Endometrial microvascular endothelial cells (primary cell): ENCODE results near the gene ASPHD2. TPM values are rescaled to one million over a fixed set of nuclear protein-coding genes. Genes with fewer than 3 reads are reported as not detected.

ENCODE experiments used
- in situ Hi-C: cut with HindIII; loops from 2 replicates; pipeline ENCODE4 v1.10.0; 2017; ENCODE audit warnings: low sequenced_read_pairs, low pct_unique_long_range_greater_than_20kb; ENCODE audit errors: inconsistent ontology term
- total RNA-seq: library from RNA; depleted of rRNA; stranded (reverse); fragments of >200 nt; gene quantifications from one replicate; pipeline ENCODE4 v1.2.3, GENCODE V29; 2015; ENCODE audit errors: inconsistent ontology term

The ASPHD2 gene
- total RNA-seq, 1 donor from 2014 or later = 1.1 TPM

- in situ Hi-C loops = no loop called here
Measured at GRCh38 chr22:26462641-26463040, 33.6 kb downstream of the ASPHD2 start.

- in situ Hi-C loops = no loop called here
Measured at GRCh38 chr22:26463101-26463661, 34.1 kb downstream of the ASPHD2 start.

GRCh38 chr22:26463688-26464087, 34.6 kb downstream of the ASPHD2 start:
- in situ Hi-C loops = no loop called here

- in situ Hi-C loops = no loop called here
Measured at GRCh38 chr22:26464312-26464711, 35.3 kb downstream of the ASPHD2 start.

GRCh38 chr22:26466196-26466595, 37.1 kb downstream of the ASPHD2 start:
- in situ Hi-C loops = no loop called here

- in situ Hi-C loops = no loop called here
Measured at GRCh38 chr22:26470807-26471206, 41.7 kb downstream of the ASPHD2 start.

- in situ Hi-C loops = no loop called here
Measured at GRCh38 chr22:26471522-26471921, 42.5 kb downstream of the ASPHD2 start.

- in situ Hi-C loops = no loop called here
Measured at GRCh38 chr22:26474682-26475081, 45.6 kb downstream of the ASPHD2 start.

- in situ Hi-C loops = no loop called here
Measured at GRCh38 chr22:26476705-26477340, 47.8 kb downstream of the ASPHD2 start.

- in situ Hi-C loops = no loop called here
Measured at GRCh38 chr22:26477341-26477731, 48.3 kb downstream of the ASPHD2 start.

GRCh38 chr22:26479043-26479791, 50.2 kb downstream of the ASPHD2 start:
- in situ Hi-C loops = no loop called here

- in situ Hi-C loops = no loop called here
Measured at GRCh38 chr22:26479792-26480610, 50.9 kb downstream of the ASPHD2 start.

GRCh38 chr22:26480611-26480932, 51.5 kb downstream of the ASPHD2 start:
- in situ Hi-C loops = no loop called here

GRCh38 chr22:26481112-26481693, 52.1 kb downstream of the ASPHD2 start:
- in situ Hi-C loops = no loop called here

GRCh38 chr22:26481694-26482093, 52.6 kb downstream of the ASPHD2 start:
- in situ Hi-C loops = no loop called here

GRCh38 chr22:26482161-26482560, 53.1 kb downstream of the ASPHD2 start:
- in situ Hi-C loops = no loop called here

- in situ Hi-C loops = no loop called here
Measured at GRCh38 chr22:26483043-26483438, 54.0 kb downstream of the ASPHD2 start.

- in situ Hi-C loops = no loop called here
Measured at GRCh38 chr22:26483439-26484359, 54.6 kb downstream of the ASPHD2 start, which contains the start of the genes HPS4 and SRRD. Gene HPS4, minus strand, starts transcription at chr22:26483783. Its CDS starts 2,021 bp downstream, at chr22:26481762. Gene SRRD, plus strand, starts transcription at chr22:26483877. Its CDS starts 14 bp downstream, at chr22:26483891.
